B cell (primary cell): ENCODE measurements around the gene SENP1. TPM values are rescaled to one million over a fixed set of nuclear protein-coding genes. Genes with fewer than 3 reads are reported as not detected.

ENCODE experiments used
- ATAC-seq: fragments of 200-7000 bp; cut with Tn5 transposase; one replicate; pipeline ENCODE4 v1.10.0; 2021; ENCODE audit warnings: low read depth, mild to moderate bottlenecking, moderate number of reproducible peaks, moderate library complexity
- CTCF ChIA-PET: fragments of 350-600 bp; sonication (Branson Sonifier 250); formaldehyde crosslinking; loops from one replicate; lab custom pipeline; 2021; ENCODE audit warnings: antibody characterized with exemption, inconsistent platforms; lab: Charles Lee
- POLR2A ChIA-PET: fragments of 350-600 bp; sonication (Branson Sonifier 250); formaldehyde crosslinking; loops from one replicate; lab custom pipeline; 2021; ENCODE audit warnings: antibody characterized with exemption; lab: Charles Lee
- DNase-seq: peaks from one replicate; pipeline ENCODE4 v3.0.0; 2013
- H2AFZ ChIP-seq: 2 replicates; pipeline ENCODE4 v1.6.1; 2012; ENCODE audit warnings: mild to moderate bottlenecking, low read depth, low read length; ENCODE audit not compliant: insufficient read depth, poor library complexity, severe bottlenecking
- H3K27ac ChIP-seq, 2 donors: 1 replicate in 1 of 2; 2 replicates in 1 of 2; pipeline ENCODE4 v1.5.1; 2012 to 2013; ENCODE audit warnings: low read length in 2 of 2, mild to moderate bottlenecking in 2 of 2, moderate library complexity in 1 of 2
- H3K27me3 ChIP-seq, 4 experiments: fragments of 200-600 bp in 1 of 4; sonication (generic) in 1 of 4; replicated peaks in 1 of 4; 1 replicate in 2 of 4; 2 replicates in 2 of 4; pipeline versions ENCODE4 v1.6.1 to v1.7.0; 2013 to 2016; ENCODE audit warnings: low read length in 3 of 4, mild to moderate bottlenecking in 2 of 4, mixed read lengths in 1 of 4, moderate library complexity in 1 of 4; ENCODE audit not compliant: insufficient read depth in 4 of 4, control insufficient read depth in 3 of 4; ENCODE audit errors: control extremely low read depth in 1 of 4
- H3K36me3 ChIP-seq, 2 experiments: replicated peaks in 1 of 2; 1 replicate in 1 of 2; 2 replicates in 1 of 2; pipeline versions ENCODE4 v1.6.1 to v1.7.1; 2013; ENCODE audit warnings: low read length in 1 of 2; ENCODE audit not compliant: insufficient read depth in 2 of 2, control insufficient read depth in 1 of 2; ENCODE audit errors: control extremely low read depth in 1 of 2, extremely low read depth in 1 of 2
- H3K4me1 ChIP-seq, 2 donors: fragments of 200-600 bp in 1 of 2; sonication (generic) in 1 of 2; 1 replicate in 1 of 2; 2 replicates in 1 of 2; pipeline versions ENCODE4 v1.5.1 to v1.6.1; 2013 to 2017; ENCODE audit warnings: low read length in 2 of 2; ENCODE audit not compliant: control insufficient read depth in 2 of 2, insufficient read depth in 2 of 2
- H3K4me2 ChIP-seq: replicated peaks from 2 replicates; pipeline ENCODE3; 2012; ENCODE audit warnings: mild to moderate bottlenecking, low read depth, low read length; ENCODE audit not compliant: poor library complexity, severe bottlenecking
- H3K4me3 ChIP-seq, 5 experiments: fragments of 200-600 bp in 1 of 5; sonication (generic) in 1 of 5; 1 replicate in 3 of 5; 2 replicates in 2 of 5; pipeline versions ENCODE4 v1.5.1 to v1.7.0; 2011 to 2016; ENCODE audit warnings: low read length in 4 of 5, mild to moderate bottlenecking in 4 of 5, low read depth in 2 of 5, control low read depth in 1 of 5, moderate library complexity in 1 of 5; ENCODE audit not compliant: insufficient read depth in 1 of 5; ENCODE audit errors: control extremely low read depth in 1 of 5, extremely low read depth in 1 of 5
- H3K79me2 ChIP-seq: fragments of 200-600 bp; sonication (generic); one replicate; pipeline ENCODE4 v1.6.0; 2016; ENCODE audit warnings: low read length; ENCODE audit not compliant: control insufficient read depth, insufficient read depth
- H3K9ac ChIP-seq: fragments of 200-600 bp; sonication (generic); 2 replicates; pipeline ENCODE4 v1.6.1; 2017; ENCODE audit warnings: mild to moderate bottlenecking, low read length, moderate library complexity
- H3K9me3 ChIP-seq, 3 donors: one replicate each; pipeline versions ENCODE4 v1.6.1 to v1.7.1; 2013; ENCODE audit warnings: low read length in 2 of 3; ENCODE audit not compliant: control insufficient read depth in 2 of 3, insufficient read depth in 1 of 3; ENCODE audit errors: control extremely low read depth in 1 of 3
- H4K20me1 ChIP-seq: 2 replicates; pipeline ENCODE4 v1.6.0; 2012; ENCODE audit warnings: mild to moderate bottlenecking, low read length; ENCODE audit not compliant: insufficient read depth, control insufficient read depth, poor library complexity, severe bottlenecking
- H3K27ac Mint-ChIP-seq: one replicate; pipeline ENCODE4 v1.8.0; 2021; ENCODE audit warnings: mixed read lengths
- H3K27me3 Mint-ChIP-seq: one replicate; pipeline ENCODE4 v1.8.0; 2021; ENCODE audit warnings: mixed read lengths
- H3K4me1 Mint-ChIP-seq: one replicate; pipeline ENCODE4 v1.8.0; 2021; ENCODE audit warnings: mixed read lengths
- H3K4me3 Mint-ChIP-seq: one replicate; pipeline ENCODE4 v1.8.0; 2021; ENCODE audit warnings: mixed read lengths
- H3K9me3 Mint-ChIP-seq: one replicate; pipeline ENCODE4 v1.8.0; 2022; ENCODE audit warnings: mixed read lengths; ENCODE audit not compliant: insufficient read depth
- CTCF ChIP-seq: fragments of 200-600 bp; IDR thresholded peaks from one replicate; pipeline ENCODE4 v1.8.0; 2022; ENCODE audit warnings: antibody characterized with exemption, mild to moderate bottlenecking
- EZH2 ChIP-seq: IDR thresholded peaks from 2 replicates; pipeline ENCODE4 v1.6.1; 2012; ENCODE audit warnings: borderline replicate concordance, low read depth, mild to moderate bottlenecking, moderate library complexity, low read length; ENCODE audit not compliant: insufficient read depth, poor library complexity, severe bottlenecking
- WGBS: methylation state at CpG from one replicate; pipeline ENCODE4 v1.1.5; 2013; ENCODE audit warnings: missing lambda C conversion rate; ENCODE audit not compliant: insufficient coverage; 5-methylcytosine and 5-hydroxymethylcytosine counted together
- intact Hi-C: fragments of 100-400 bp; cut with micrococcal nuclease; formaldehyde crosslinking; loops from one replicate; pipeline ENCODE4 v1.10.0; 2022
- polyA plus RNA-seq: library from polyadenylated mRNA; depleted of rRNA; stranded (reverse); fragments of >200 nt; gene quantifications from 2 replicates; pipeline ENCODE4 v1.2.3, GENCODE V29; 2012
- total RNA-seq, 2 donors: library from RNA; stranded (reverse); fragments of 120-200 nt in 1 of 2; gene quantifications; 1 replicate in 1 of 2; 2 replicates in 1 of 2; pipeline versions ENCODE4 v1.2.3 to v1.2.4, GENCODE V29; 2013 to 2022

Gene SENP1
- total and polyA plus RNA-seq, 2 donors (not counting 1 experiment from before 2014, with no cell fraction given): 7.3 to 44.8 TPM

GRCh38 chr12:47997321-47997720 is 108.6 kb downstream of the SENP1 start:
- CTCF ChIA-PET: no interaction called here

GRCh38 chr12:47995981-47996401 is 109.9 kb downstream of the SENP1 start:
- Mint-ChIP-seq H3K4me1 (peaks cover 8% of the 10 kb centered on the region), H3K27me3 (peaks cover 54% of the 10 kb centered on the region), H3K4me3 (no peak overlapping the region), H3K9me3 (no peaks in the 10 kb centered on the region), H3K27ac (no peak overlapping the region)
- intact Hi-C loops: no loop called here
- 92% methylated on average over 2 of the region's 4 CpGs for WGBS
- Histone ChIP-seq H3K4me2 (no peak overlapping the region), H3K27me3 (peaks cover 0 to 61% (median 36%) of the 10 kb centered on the region in 4 experiments), H3K4me3 (no peak overlapping the region), H3K9me3 (peaks cover 0 to 8% (median 0%) of the 10 kb centered on the region in 3 donors), H3K9ac (no peak overlapping the region), H3K36me3 (no peaks in the 10 kb centered on the region), H3K27ac (no peak overlapping the region), H4K20me1 (no peaks in the 10 kb centered on the region), H2AFZ (no peak overlapping the region), H3K4me1 (peaks cover 6 to 16% of the 10 kb centered on the region in 2 donors), H3K79me2 (no peaks in the 10 kb centered on the region)
- ChIA-PET POLR2A (no interaction called here), CTCF (interaction anchor here (0.7 kb wide), 1 partner anchor 178 kb away, joined by 3 read pairs; no protein-coding TSS in a partner anchor)
- TF ChIP-seq EZH2 (no peak), CTCF (no peak)
- ATAC-seq (no peak), DNase-seq (no peak)

More at GRCh38 chr12:47997321-47997720, 108.6 kb downstream of the SENP1 start:
- Histone ChIP-seq H3K4me1 (peaks cover 16% of the 10 kb centered on the region in 2 donors), H3K9me3 (peaks cover 0 to 12% (median 0%) of the 10 kb centered on the region in 3 donors), H3K4me2 (no peak overlapping the region), H3K9ac (no peak overlapping the region), H3K27me3 (peaks cover 0 to 75% (median 47%) of the 10 kb centered on the region in 4 experiments), H3K79me2 (no peaks in the 10 kb centered on the region), H2AFZ (no peak overlapping the region), H3K36me3 (no peaks in the 10 kb centered on the region), H4K20me1 (no peaks in the 10 kb centered on the region), H3K27ac (no peak overlapping the region), H3K4me3 (no peak overlapping the region)
- Mint-ChIP-seq H3K27ac (no peak overlapping the region), H3K27me3 (peaks cover 65% of the 10 kb centered on the region), H3K9me3 (no peaks in the 10 kb centered on the region), H3K4me1 (peaks cover 13% of the 10 kb centered on the region), H3K4me3 (no peak overlapping the region)
- POLR2A ChIA-PET: no interaction called here
- intact Hi-C loops: no loop called here
- DNase-seq (no peak), ATAC-seq (no peak)
- WGBS: 60% methylated on average over 2 of the region's 3 CpGs
- TF ChIP-seq EZH2 (no peak), CTCF (no peak)
